CD1c-positive myeloid dendritic cell (primary cell): ENCODE results near the gene KRTAP5-10.
A peak's percentile ranks its signal among the peaks of the same experiment; 100 is the strongest.
"Not testable (repeated sequence)": the region's sequence is repeated elsewhere in the genome, so short reads cannot be mapped to it uniquely, and the experiment has no call there.

Experiments used
- DNase-seq: peaks from one replicate; pipeline ENCODE4 v3.0.0-alpha.2; 2016; ENCODE audit errors: extremely low spot score

KRTAP5-10 gene

GRCh38 chr11:71542879-71543777 lies 22.2 kb upstream of the KRTAP5-10 start:
- DNase-seq, result peak; percentile 45

GRCh38 chr11:71543866-71544265 lies 21.5 kb upstream of the KRTAP5-10 start:
- peak; percentile 73 for DNase-seq

GRCh38 chr11:71544525-71545214 lies 20.7 kb upstream of the KRTAP5-10 start:
- DNase-seq, result no peak

- DNase-seq, result no peak
Observed at GRCh38 chr11:71545405-71545966, 19.9 kb upstream of the KRTAP5-10 start.

GRCh38 chr11:71548120-71548519 lies 17.2 kb upstream of the KRTAP5-10 start, which contains the start of gene KRTAP5-9:
Gene KRTAP5-9 (plus strand): TSS chr11:71548420. CDS start chr11:71548658, 238 bp downstream.
- DNase-seq, result no peak

GRCh38 chr11:71548716-71549151 lies 16.6 kb upstream of the KRTAP5-10 start:
- no peak for DNase-seq

- DNase-seq, result peak; percentile 86
Observed at GRCh38 chr11:71551711-71552110, 13.7 kb upstream of the KRTAP5-10 start.

- no peak for DNase-seq
Observed at GRCh38 chr11:71554996-71555395, 10.4 kb upstream of the KRTAP5-10 start.

- DNase-seq, result no peak
Observed at GRCh38 chr11:71555508-71555907, 9.9 kb upstream of the KRTAP5-10 start.

- DNase-seq, result no peak
Observed at GRCh38 chr11:71556018-71556417, 9.3 kb upstream of the KRTAP5-10 start.

- DNase-seq, result no peak
Observed at GRCh38 chr11:71557257-71557656, 8.1 kb upstream of the KRTAP5-10 start.

- no peak for DNase-seq
Observed at GRCh38 chr11:71558996-71559395, 6.4 kb upstream of the KRTAP5-10 start.

GRCh38 chr11:71562120-71562519 lies 3.2 kb upstream of the KRTAP5-10 start:
- DNase-seq, result no peak

GRCh38 chr11:71563406-71563805 lies 2.0 kb upstream of the KRTAP5-10 start:
- peak; percentile 73 for DNase-seq

- DNase-seq, result no peak
Observed at GRCh38 chr11:71564430-71564829, 933 bp upstream of the KRTAP5-10 start.

GRCh38 chr11:71566081-71566620 lies 788 bp downstream of the KRTAP5-10 start:
- no peak for DNase-seq

- DNase-seq, result not testable (repeated sequence)
Observed at GRCh38 chr11:71566626-71567599, 1.6 kb downstream of the KRTAP5-10 start.

GRCh38 chr11:71567633-71568032 lies 2.3 kb downstream of the KRTAP5-10 start:
- not testable (repeated sequence) for DNase-seq

GRCh38 chr11:71568704-71569349 lies 3.5 kb downstream of the KRTAP5-10 start:
- DNase-seq, result no peak

GRCh38 chr11:71571101-71571850 lies 5.9 kb downstream of the KRTAP5-10 start:
- not testable (repeated sequence) for DNase-seq
